GM12874 (cell line): Measurements from ENCODE around the gene C14orf132.

ENCODE experiments used
- CTCF ChIP-seq: IDR thresholded peaks from 2 replicates; pipeline ENCODE4 v1.5.1; 2011; ENCODE audit warnings: low read depth, mild to moderate bottlenecking, control low read depth, low read length, moderate library complexity; ENCODE audit not compliant: insufficient read depth

Gene C14orf132

DNA sequence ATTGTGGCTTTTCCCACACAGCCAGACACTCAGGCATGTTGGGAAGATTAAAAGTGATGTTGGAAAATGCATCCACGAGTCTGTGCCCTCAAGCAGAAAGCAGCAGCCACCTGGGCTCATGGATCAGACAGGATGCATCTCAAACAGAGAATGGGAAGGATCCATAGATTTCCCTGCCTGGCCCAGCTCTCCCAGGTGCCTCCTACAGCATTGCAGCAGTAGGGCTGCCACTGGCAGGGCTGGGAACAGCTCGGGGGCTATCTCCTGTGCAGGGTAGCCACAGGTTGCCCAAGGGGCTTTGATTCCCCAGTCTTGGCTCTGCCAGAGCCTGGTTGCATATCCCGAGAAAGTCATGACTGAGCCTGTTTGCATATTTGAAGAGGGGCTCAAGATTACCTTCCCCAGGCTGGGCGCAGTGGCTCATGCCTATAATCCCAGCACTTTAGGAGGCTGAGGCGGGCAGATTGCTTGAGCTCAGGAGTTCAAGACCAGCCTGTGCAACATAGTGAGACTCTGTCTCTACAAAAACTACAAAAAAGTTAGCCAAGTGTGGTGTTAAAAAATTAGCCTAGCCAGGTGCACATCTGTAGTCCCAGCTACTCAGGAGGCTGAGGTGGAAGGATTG lies 19.5 kb downstream of the C14orf132 start:
- no peak for TF ChIP-seq CTCF

GRCh38 chr14:96059519-96060135 lies 20.5 kb downstream of the C14orf132 start:
- TF ChIP-seq CTCF, result no peak

DNA sequence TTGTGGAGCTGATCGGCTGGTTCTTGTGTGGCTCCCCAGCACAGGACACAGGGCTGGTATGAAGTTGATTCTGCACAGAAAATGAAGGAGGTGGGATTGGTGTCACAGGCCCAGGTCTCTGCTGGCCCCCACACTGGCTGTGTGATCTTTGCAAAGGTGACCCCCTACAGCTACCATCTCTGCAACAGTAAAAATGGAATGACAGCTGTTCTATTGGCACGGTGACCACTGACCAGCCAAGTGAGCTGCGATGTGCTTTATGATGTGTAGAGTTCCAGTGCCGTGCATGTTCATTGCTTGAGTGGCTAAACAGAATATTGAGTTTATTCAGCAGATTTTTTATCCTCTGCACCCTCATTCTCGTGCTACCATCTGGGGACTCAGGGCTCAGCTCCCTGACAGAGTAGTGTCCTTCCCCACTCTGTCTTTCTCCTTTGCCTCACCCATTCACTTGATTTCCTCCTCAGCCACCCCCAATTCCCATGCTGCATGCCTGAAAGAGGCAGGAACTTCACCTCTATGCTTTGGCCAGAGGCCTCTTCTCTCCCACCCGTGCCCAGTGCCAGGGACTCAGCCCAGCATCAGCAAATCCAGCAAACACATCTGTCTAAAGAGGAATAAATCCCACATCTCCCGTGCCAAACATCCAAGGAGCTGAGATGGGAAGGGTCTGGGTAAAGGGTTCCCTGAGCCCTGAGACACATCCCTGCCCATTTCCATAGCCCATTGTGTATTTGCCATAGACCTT lies 21.2 kb downstream of the C14orf132 start:
- no peak for TF ChIP-seq CTCF

DNA sequence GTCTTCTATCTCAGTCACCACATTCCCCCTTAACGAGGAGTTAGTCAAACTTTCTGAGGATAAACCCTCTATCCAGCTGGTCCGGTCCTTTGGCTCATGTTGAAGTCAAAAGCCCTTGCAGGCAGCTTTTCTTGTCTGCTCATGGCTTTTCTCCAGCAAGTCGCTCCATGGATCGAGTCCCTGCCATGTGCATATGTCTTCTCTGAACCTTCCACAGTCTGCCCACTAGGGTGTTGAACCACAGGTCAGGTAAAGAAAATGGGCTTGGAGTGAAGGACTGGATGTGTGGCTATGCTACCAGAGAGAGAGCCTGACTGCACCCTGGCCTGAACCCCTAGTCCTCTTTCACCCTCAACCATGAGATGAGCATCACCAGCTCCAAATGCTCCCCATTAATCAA lies 22.8 kb downstream of the C14orf132 start:
- TF ChIP-seq CTCF, result no peak

DNA sequence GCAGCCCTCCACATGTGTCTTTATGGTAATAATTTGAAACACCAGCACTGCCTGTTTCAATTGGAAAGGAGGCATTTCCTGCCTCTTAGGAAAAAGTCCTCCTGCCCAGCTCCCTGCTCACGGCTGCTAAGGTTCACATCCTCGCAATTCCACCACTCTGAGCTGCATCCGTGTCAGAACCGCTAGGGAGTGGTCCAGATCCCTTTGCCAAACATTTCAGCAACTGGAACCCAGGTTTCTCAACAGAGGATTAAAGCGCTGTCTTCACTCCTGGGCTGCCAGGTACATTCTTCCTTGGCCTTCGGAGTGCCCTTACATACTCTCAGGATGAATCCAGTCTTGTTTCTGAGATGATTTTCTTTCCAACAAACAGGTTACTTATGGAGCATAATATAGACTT lies 23.3 kb downstream of the C14orf132 start:
- no peak for TF ChIP-seq CTCF

DNA sequence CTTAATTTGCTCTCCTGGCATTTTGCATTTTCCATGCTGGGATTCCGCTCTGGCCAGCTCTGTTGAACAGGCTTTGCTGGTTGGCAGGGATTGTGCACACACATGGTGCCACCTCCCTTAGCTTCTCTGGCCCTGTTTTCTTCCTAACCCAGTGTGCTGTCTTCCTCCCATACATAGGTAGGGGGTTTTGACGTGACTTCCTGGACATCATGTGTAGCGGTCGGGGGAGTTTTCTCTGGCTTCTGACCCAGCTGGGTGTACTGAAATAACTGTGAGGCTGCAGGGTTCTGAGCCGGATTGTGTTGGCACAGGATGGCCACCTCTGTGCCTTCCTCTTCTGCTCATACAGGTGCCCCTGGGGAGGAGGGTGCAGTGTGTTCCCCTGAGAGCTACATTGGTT lies 25.7 kb downstream of the C14orf132 start:
- TF ChIP-seq CTCF, result no peak

DNA sequence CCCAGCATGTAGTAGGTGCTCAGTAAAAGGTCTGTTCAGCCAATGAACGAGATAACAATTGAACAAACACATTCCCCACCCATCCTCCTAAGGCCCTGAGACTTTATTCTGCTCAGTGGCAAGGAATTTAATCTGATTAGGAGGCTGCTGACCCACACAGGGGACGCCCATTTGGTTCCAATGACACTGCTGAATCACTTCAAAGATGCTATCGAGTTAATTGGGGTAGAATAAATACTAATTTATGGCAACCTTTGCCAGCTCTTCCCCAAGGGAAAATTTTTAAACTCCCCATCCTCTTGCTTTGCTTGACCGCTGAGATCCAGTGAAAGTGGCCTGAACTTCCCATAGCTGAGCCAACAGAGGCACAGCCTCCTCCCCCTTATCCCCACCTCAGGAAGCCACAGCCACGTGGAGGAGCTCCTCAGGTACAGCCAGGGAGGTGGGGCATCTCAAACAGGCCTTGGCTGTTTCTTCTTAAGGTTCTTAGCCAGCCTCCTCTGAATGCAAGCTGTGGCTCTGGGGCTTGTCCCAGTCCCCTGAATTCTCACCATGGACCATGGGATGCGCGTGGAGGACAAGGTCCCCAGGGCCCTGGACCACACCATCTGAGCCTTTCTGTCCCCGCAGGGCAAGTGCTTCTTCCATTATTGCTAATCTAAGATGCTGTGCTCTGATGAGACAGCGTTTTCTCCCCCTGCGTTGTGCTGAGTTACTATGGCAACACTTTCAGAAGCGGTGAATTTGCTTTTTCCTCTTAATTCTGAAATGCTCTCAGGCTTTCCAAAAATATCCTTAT lies 26.7 kb downstream of the C14orf132 start:
- no peak for TF ChIP-seq CTCF
